ENCODE data around the gene HOXD9.

The HOXD9 gene

GRCh38 chr2:176157499-176158185 is 35.1 kb downstream of the HOXD9 start:
- DNase-seq = no peak

- DNase-seq = no peak
Observed at GRCh38 chr2:176158186-176158591, 35.7 kb downstream of the HOXD9 start.

- no peak for DNase-seq
Observed at GRCh38 chr2:176158855-176159662, 36.5 kb downstream of the HOXD9 start.

- DNase-seq = no peak
Observed at GRCh38 chr2:176159663-176160250, 37.2 kb downstream of the HOXD9 start.

- no peak for DNase-seq
Observed at GRCh38 chr2:176160251-176160985, 37.9 kb downstream of the HOXD9 start.

GRCh38 chr2:176160986-176161824 is 38.7 kb downstream of the HOXD9 start:
- DNase-seq = no peak

- DNase-seq = no peak
Observed at GRCh38 chr2:176161825-176162626, 39.5 kb downstream of the HOXD9 start.

GRCh38 chr2:176162911-176163671 is 40.6 kb downstream of the HOXD9 start:
- no peak for DNase-seq

GRCh38 chr2:176163672-176164056 is 41.1 kb downstream of the HOXD9 start:
- DNase-seq = no peak

- DNase-seq = no peak
Observed at GRCh38 chr2:176164201-176164600, 41.7 kb downstream of the HOXD9 start.

GRCh38 chr2:176164611-176165369 is 42.3 kb downstream of the HOXD9 start:
- no peak for DNase-seq

GRCh38 chr2:176165370-176166050 is 43.0 kb downstream of the HOXD9 start:
- no peak for DNase-seq

GRCh38 chr2:176166272-176166671 is 43.8 kb downstream of the HOXD9 start:
- no peak for DNase-seq

- DNase-seq = no peak
Observed at GRCh38 chr2:176167398-176167797, 44.9 kb downstream of the HOXD9 start.

- no peak for DNase-seq
Observed at GRCh38 chr2:176169181-176169580, 46.7 kb downstream of the HOXD9 start.

GRCh38 chr2:176169711-176170110 is 47.2 kb downstream of the HOXD9 start:
- DNase-seq = no peak

GRCh38 chr2:176170602-176171305 is 48.2 kb downstream of the HOXD9 start:
- DNase-seq = no peak

GRCh38 chr2:176171351-176172006 is 49.0 kb downstream of the HOXD9 start:
- DNase-seq = no peak
